Uterus (tissue), 4 donors: Measurements from ENCODE around the gene GPHN. TPM values are rescaled to one million over a fixed set of nuclear protein-coding genes. Genes with fewer than 3 reads are reported as not detected.
"Not testable (repeated sequence)": the region's sequence is repeated elsewhere in the genome, so short reads cannot be mapped to it uniquely, and the experiment has no call there.

Experiments used
- DNase-seq, 2 donors: peaks; one replicate each; pipeline ENCODE4 v3.0.0-alpha.2; 2019 to 2020
- H3K27ac ChIP-seq, 2 donors: fragments of 200-600 bp; sonication (generic); 1 replicate in 1 of 2; 2 replicates in 1 of 2; pipeline ENCODE4 v1.5.1; 2016 to 2018
- H3K27me3 ChIP-seq, 2 donors: fragments of 200-600 bp; sonication (generic); one replicate each; pipeline ENCODE4 v1.5.1; 2018 to 2019; ENCODE audit warnings: control low read depth in 1 of 2
- H3K36me3 ChIP-seq, 2 donors: fragments of 200-600 bp; sonication (generic); one replicate each; pipeline ENCODE4 v1.5.1; 2019; ENCODE audit warnings: control low read depth in 1 of 2
- H3K4me1 ChIP-seq, 2 donors: fragments of 200-600 bp; sonication (generic); one replicate each; pipeline ENCODE4 v1.5.1; 2018 to 2019; ENCODE audit warnings: control low read depth in 1 of 2
- H3K4me3 ChIP-seq, 2 donors: fragments of 200-600 bp; sonication (generic); 1 replicate in 1 of 2; 2 replicates in 1 of 2; pipeline ENCODE4 v1.5.1; 2018 to 2019; ENCODE audit warnings: mild to moderate bottlenecking in 1 of 2
- H3K9me3 ChIP-seq, 2 donors: fragments of 200-600 bp; sonication (generic); one replicate each; pipeline ENCODE4 v1.5.1; 2019; ENCODE audit warnings: control low read depth in 1 of 2
- POLR2A ChIP-seq, 2 donors: fragments of 450-650 bp; IDR thresholded peaks; one replicate each; pipeline ENCODE4 v1.6.1; 2016; ENCODE audit warnings: antibody characterized with exemption in 2 of 2, mild to moderate bottlenecking in 1 of 2, moderate library complexity in 1 of 2
- intact Hi-C: fragments of 100-400 bp; cut with DNase I; formaldehyde crosslinking; loops from one replicate; pipeline ENCODE4 v1.15.1; 2023; ENCODE audit warnings: low total_unique reads
- total RNA-seq, 4 donors: library from RNA; depleted of rRNA in 3 of 4; stranded (reverse); fragments of >200 nt in 3 of 4; gene quantifications; one replicate each; pipeline versions ENCODE4 v1.1.0 to v1.2.4, GENCODE V29; 2014 to 2023
- TF ChIP-seq, protein P1 (sequence below), 4 experiments: fragments of 200-600 bp in 2 of 4; fragments of 450-650 bp in 2 of 4; sonication (generic) in 2 of 4; IDR thresholded peaks; one replicate each; pipeline ENCODE4 v1.5.1; 2016 to 2019; ENCODE audit warnings: antibody characterized with exemption in 4 of 4, mild to moderate bottlenecking in 2 of 4, moderate library complexity in 1 of 4
- donor health status: DM: yes; HTN: yes; CAD: no.

Gene GPHN
- total RNA-seq, 4 donors from 2014 or later, result 14.9 to 42.9 (median 19.1) TPM

DNA sequence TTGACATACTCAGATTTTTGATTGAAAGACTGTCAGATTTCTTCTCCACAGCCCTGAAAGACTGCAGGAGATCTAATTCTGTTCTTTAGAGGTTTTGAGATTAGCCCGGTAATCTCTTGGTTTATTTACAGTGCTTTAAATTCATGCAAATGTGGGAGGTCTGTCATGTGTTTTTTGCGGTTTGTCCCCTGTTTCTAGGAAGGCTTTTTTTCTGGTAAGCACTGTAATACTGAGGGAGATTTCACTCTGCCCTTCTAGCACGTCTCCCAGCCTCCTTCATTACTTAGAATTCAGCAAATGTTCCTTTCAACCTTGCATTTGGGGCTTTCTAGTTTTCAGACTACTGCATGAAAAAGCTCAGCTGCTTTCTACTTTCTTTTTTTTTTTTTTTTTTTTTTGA, 31.1 kb downstream of the GPHN start:
- intact Hi-C loops, result no loop called here
- no peak for TF ChIP-seq POLR2A (IDR thresholded peaks at IDR 0.05)
- TF ChIP-seq, protein P1, sequence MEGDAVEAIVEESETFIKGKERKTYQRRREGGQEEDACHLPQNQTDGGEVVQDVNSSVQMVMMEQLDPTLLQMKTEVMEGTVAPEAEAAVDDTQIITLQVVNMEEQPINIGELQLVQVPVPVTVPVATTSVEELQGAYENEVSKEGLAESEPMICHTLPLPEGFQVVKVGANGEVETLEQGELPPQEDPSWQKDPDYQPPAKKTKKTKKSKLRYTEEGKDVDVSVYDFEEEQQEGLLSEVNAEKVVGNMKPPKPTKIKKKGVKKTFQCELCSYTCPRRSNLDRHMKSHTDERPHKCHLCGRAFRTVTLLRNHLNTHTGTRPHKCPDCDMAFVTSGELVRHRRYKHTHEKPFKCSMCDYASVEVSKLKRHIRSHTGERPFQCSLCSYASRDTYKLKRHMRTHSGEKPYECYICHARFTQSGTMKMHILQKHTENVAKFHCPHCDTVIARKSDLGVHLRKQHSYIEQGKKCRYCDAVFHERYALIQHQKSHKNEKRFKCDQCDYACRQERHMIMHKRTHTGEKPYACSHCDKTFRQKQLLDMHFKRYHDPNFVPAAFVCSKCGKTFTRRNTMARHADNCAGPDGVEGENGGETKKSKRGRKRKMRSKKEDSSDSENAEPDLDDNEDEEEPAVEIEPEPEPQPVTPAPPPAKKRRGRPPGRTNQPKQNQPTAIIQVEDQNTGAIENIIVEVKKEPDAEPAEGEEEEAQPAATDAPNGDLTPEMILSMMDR (IDR thresholded peaks at IDR 0.05), result no peak
- DNase-seq, result no peak

GRCh38 chr14:66540038-66540437, 32.1 kb downstream of the GPHN start:
- DNase-seq, result no peak
- Histone ChIP-seq H3K27me3 (no peaks in the 10 kb centered on the region), H3K36me3 (no peaks in the 10 kb centered on the region), H3K4me1 (no peaks in the 10 kb centered on the region), H3K9me3 (no peaks in the 10 kb centered on the region), H3K27ac (no peak overlapping the region), H3K4me3 (no peak overlapping the region)
- TF ChIP-seq, protein P1 (IDR thresholded peaks at IDR 0.05), result no peak
- TF ChIP-seq POLR2A (IDR thresholded peaks at IDR 0.05), result no peak
- intact Hi-C loops, result no loop called here

More for the DNA sequence above, 31.1 kb downstream of the GPHN start:
- Histone ChIP-seq H3K9me3 (no peaks in the 10 kb centered on the region), H3K4me1 (no peaks in the 10 kb centered on the region), H3K36me3 (no peaks in the 10 kb centered on the region), H3K27me3 (no peaks in the 10 kb centered on the region), H3K27ac (no peak overlapping the region), H3K4me3 (no peak overlapping the region)

DNA sequence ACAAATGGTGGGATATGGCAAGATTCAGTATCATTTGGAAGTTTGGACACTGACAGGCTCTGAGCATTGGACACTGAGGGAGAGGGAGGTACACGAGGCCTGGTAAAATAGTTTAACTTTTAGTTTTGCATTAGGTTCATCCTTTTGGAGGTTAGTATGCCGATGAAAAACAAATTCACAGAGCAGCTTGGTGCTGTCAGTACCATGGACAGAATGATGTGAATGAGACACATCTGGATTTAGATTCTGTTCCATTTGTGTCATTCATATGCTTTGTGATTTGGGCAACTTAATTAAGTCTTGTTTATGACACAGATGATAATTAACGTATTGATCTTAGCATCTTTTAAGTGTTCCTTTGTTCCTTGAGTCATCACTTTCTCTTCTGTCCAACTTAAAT, 33.7 kb downstream of the GPHN start:
- H3K27ac ChIP-seq, result no peak overlapping the region

DNA sequence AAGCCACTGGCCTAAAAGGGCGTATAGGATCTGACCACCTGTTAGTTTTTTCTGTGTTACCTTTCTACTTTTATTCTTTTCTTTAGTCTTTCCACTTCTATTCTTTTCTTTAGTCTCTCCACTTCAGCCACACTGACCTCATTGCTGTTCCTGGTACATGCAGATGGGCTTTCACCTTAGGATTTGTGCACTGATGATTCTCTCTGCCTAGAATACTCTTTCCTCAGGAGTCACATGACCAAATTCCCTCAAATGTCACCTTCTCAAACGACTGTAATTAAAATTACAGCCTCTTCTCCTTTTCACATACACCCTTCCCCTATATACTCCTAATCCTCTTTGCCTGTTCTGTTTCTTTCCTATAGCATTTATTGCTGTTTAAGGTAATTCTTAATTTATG, 36.0 kb downstream of the GPHN start:
- intact Hi-C loops, result no loop called here
- no peaks in the 10 kb centered on the region for H3K27me3 ChIP-seq
- TF ChIP-seq, protein P1 (IDR thresholded peaks at IDR 0.05), result no peak
- no peak for TF ChIP-seq POLR2A (IDR thresholded peaks at IDR 0.05)
- DNase-seq, result no peak
- H3K4me3 ChIP-seq, result no peak overlapping the region
- H3K36me3 ChIP-seq, result no peaks in the 10 kb centered on the region
- H3K27ac ChIP-seq, result no peak overlapping the region
- no peaks in the 10 kb centered on the region for H3K9me3 ChIP-seq
- no peaks in the 10 kb centered on the region for H3K4me1 ChIP-seq

More for the DNA sequence above, 33.7 kb downstream of the GPHN start:
- no peaks in the 10 kb centered on the region for H3K9me3 ChIP-seq
- H3K4me1 ChIP-seq, result no peaks in the 10 kb centered on the region
- H3K27me3 ChIP-seq, result no peaks in the 10 kb centered on the region
- TF ChIP-seq, protein P1 (IDR thresholded peaks at IDR 0.05), result no peak
- no peak for TF ChIP-seq POLR2A (IDR thresholded peaks at IDR 0.05)
- H3K4me3 ChIP-seq, result no peak overlapping the region
- DNase-seq, result no peak
- no peaks in the 10 kb centered on the region for H3K36me3 ChIP-seq
- intact Hi-C loops, result no loop called here

GRCh38 chr14:66545191-66545590, 37.2 kb downstream of the GPHN start:
- intact Hi-C loops, DNase-seq, H3K4me1 ChIP-seq: not testable (repeated sequence)

DNA sequence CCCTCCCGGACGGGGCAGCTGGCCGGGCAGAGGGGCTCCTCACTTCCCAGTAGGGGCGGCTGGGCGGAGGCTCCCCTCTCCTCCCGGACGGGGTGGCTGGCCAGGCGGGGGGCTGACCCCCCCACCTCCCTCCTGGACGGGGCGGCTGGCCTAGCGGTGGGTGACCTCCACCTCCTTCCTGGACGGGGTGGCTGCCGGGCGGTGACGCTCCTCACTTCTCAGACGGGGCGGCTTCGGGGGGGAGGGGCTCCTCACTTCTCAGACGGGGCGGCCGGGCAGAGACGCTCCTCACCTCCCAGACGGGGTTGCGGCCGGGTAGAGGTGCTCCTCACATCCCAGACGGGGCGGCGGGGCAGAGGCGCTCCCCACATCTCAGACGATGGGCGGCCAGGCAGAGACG, 37.8 kb downstream of the GPHN start:
- DNase-seq, intact Hi-C loops, H3K27ac ChIP-seq, H3K4me1 ChIP-seq, H3K4me3 ChIP-seq, H3K9me3 ChIP-seq, H3K27me3 ChIP-seq, H3K36me3 ChIP-seq: not testable (repeated sequence)

More at GRCh38 chr14:66545191-66545590, 37.2 kb downstream of the GPHN start:
- H3K27ac ChIP-seq, H3K36me3 ChIP-seq, H3K27me3 ChIP-seq, H3K4me3 ChIP-seq, H3K9me3 ChIP-seq: not testable (repeated sequence)
